SK-N-SH (cell line): Measurements from ENCODE around the gene ING1. TPM values are rescaled to one million over a fixed set of nuclear protein-coding genes. Genes with fewer than 3 reads are reported as not detected.
"Not testable (repeated sequence)": the region's sequence is repeated elsewhere in the genome, so short reads cannot be mapped to it uniquely, and the experiment has no call there.

ENCODE experiments used
- CTCF ChIA-PET: fragments of 300-600, 350-600 bp; formaldehyde crosslinking; extraction: SDS; loops from one replicate; lab custom pipeline; 2021; lab: Yijun Ruan, JAX
- POLR2A ChIA-PET: fragments of 350-600 bp; sonication (Branson Sonifier 250); formaldehyde crosslinking; extraction: SDS; loops from one replicate; lab custom pipeline; 2020; ENCODE audit warnings: antibody characterized with exemption, inconsistent platforms; lab: Yijun Ruan, JAX
- DNase-seq: peaks from one replicate; pipeline ENCODE4 v3.0.0; 2012
- H2AFZ ChIP-seq: fragments of 200-600 bp; sonication (generic); 2 replicates; pipeline ENCODE4 v1.8.1; 2016; ENCODE audit warnings: antibody characterized with exemption, mild to moderate bottlenecking, low read depth
- H3F3A ChIP-seq: fragments of 200-600 bp; sonication (generic); replicated peaks from 2 replicates; pipeline ENCODE3; 2016; ENCODE audit warnings: antibody characterized with exemption, mild to moderate bottlenecking; ENCODE audit not compliant: insufficient read depth
- H3K27ac ChIP-seq, 2 experiments: fragments of 200-500 bp in 1 of 2; fragments of 200-600 bp in 1 of 2; sonication (Bioruptor generic) in 1 of 2; sonication (generic), shearing (Covaris generic) in 1 of 2; 2 replicates each; pipeline versions ENCODE4 v1.5.1 to v1.6.1; 2014 to 2016; ENCODE audit warnings: low read depth in 2 of 2, inconsistent platforms in 1 of 2, low read length in 1 of 2, mild to moderate bottlenecking in 1 of 2, mixed read lengths in 1 of 2
- H3K27me3 ChIP-seq: fragments of 200-600 bp; sonication (generic), shearing (Covaris generic); 2 replicates; pipeline ENCODE4 v1.6.1; 2016; ENCODE audit warnings: mixed run types; ENCODE audit not compliant: insufficient read depth
- H3K36me3 ChIP-seq, 2 experiments: fragments of 200-500 bp in 1 of 2; fragments of 200-600 bp in 1 of 2; sonication (Bioruptor generic) in 1 of 2; sonication (generic) in 1 of 2; replicated peaks in 1 of 2; 2 replicates each; pipeline versions ENCODE3 to v1.5.1; 2014 to 2016; ENCODE audit warnings: low read length in 1 of 2, mild to moderate bottlenecking in 1 of 2; ENCODE audit not compliant: insufficient read depth in 2 of 2, control insufficient read depth in 1 of 2
- H3K4me1 ChIP-seq, 2 experiments: fragments of 200-500 bp in 1 of 2; fragments of 200-600 bp in 1 of 2; sonication (Bioruptor generic) in 1 of 2; sonication (generic), shearing (Covaris generic) in 1 of 2; 2 replicates each; pipeline versions ENCODE4 v1.5.1 to v1.6.1; 2014 to 2016; ENCODE audit warnings: low read depth in 1 of 2, low read length in 1 of 2, mixed run types in 1 of 2; ENCODE audit not compliant: insufficient read depth in 2 of 2, control insufficient read depth in 1 of 2
- H3K4me2 ChIP-seq: fragments of 200-600 bp; sonication (generic), shearing (Covaris generic); 2 replicates; pipeline ENCODE4 v1.6.1; 2017; ENCODE audit warnings: mixed run types
- H3K4me3 ChIP-seq, 2 experiments: fragments of 200-500 bp in 1 of 2; fragments of 200-600 bp in 1 of 2; sonication (Bioruptor generic) in 1 of 2; sonication (generic), shearing (Covaris generic) in 1 of 2; 2 replicates each; pipeline versions ENCODE4 v1.5.1 to v1.8.1; 2014 to 2016; ENCODE audit warnings: low read depth in 2 of 2, inconsistent platforms in 1 of 2, low read length in 1 of 2, mild to moderate bottlenecking in 1 of 2, mixed read lengths in 1 of 2, moderate library complexity in 1 of 2
- H3K79me2 ChIP-seq: fragments of 200-600 bp; sonication (generic); 2 replicates; pipeline ENCODE4 v1.8.1; 2017; ENCODE audit warnings: mild to moderate bottlenecking; ENCODE audit not compliant: insufficient read depth
- H3K9ac ChIP-seq: fragments of 200-600 bp; sonication (generic); 2 replicates; pipeline ENCODE4 v1.6.1; 2017; ENCODE audit warnings: mixed run types
- H3K9me2 ChIP-seq: fragments of 200-600 bp; sonication (generic); 2 replicates; pipeline ENCODE4 v1.6.1; 2017; ENCODE audit warnings: mixed run types
- H3K9me3 ChIP-seq: fragments of 200-600 bp; sonication (generic); 2 replicates; pipeline ENCODE4 v1.6.1; 2017; ENCODE audit warnings: mixed run types, mild to moderate bottlenecking, moderate library complexity
- H4K20me1 ChIP-seq: fragments of 200-600 bp; sonication (generic); 2 replicates; pipeline ENCODE4 v1.6.1; 2017; ENCODE audit warnings: mild to moderate bottlenecking, mixed run types; ENCODE audit not compliant: insufficient read depth
- FOSL2 ChIP-seq: IDR thresholded peaks from 2 replicates; pipeline ENCODE4 v1.4.0; 2012; ENCODE audit warnings: low read depth, mild to moderate bottlenecking, moderate library complexity, borderline replicate concordance
- GATA2 ChIP-seq: sonication (generic); formaldehyde crosslinking; IDR thresholded peaks from 2 replicates; pipeline ENCODE4 v1.5.0; 2020; ENCODE audit warnings: mild to moderate bottlenecking, missing genetic modification reagents
- JUND ChIP-seq: IDR thresholded peaks from 2 replicates; pipeline ENCODE4 v1.4.0; 2012
- MEF2A ChIP-seq: IDR thresholded peaks from 2 replicates; pipeline ENCODE4 v1.4.0; 2012; ENCODE audit warnings: low read depth, borderline replicate concordance
- NFIC ChIP-seq: IDR thresholded peaks from 2 replicates; pipeline ENCODE4 v1.4.0; 2012; ENCODE audit warnings: borderline replicate concordance
- NRF1 ChIP-seq: IDR thresholded peaks from 2 replicates; pipeline ENCODE4 v1.6.1; 2012; ENCODE audit warnings: low read depth, mild to moderate bottlenecking, low read length
- RAD21 ChIP-seq: IDR thresholded peaks from 2 replicates; pipeline ENCODE4 v1.6.1; 2012; ENCODE audit warnings: mild to moderate bottlenecking, low read length
- RFX5 ChIP-seq: IDR thresholded peaks from 2 replicates; pipeline ENCODE4 v1.6.1; 2012; ENCODE audit warnings: mild to moderate bottlenecking, improper control_type of control experiment, low read length
- RXRA ChIP-seq: IDR thresholded peaks from 2 replicates; pipeline ENCODE4 v1.4.0; 2012; ENCODE audit warnings: low read depth, mild to moderate bottlenecking, borderline replicate concordance
- SIN3A ChIP-seq: IDR thresholded peaks from 2 replicates; pipeline ENCODE4 v1.6.1; 2012; ENCODE audit warnings: low read depth, mild to moderate bottlenecking, low read length, moderate library complexity, borderline replicate concordance
- SMC3 ChIP-seq: IDR thresholded peaks from 2 replicates; pipeline ENCODE4 v1.6.1; 2012; ENCODE audit warnings: low read depth, low read length, improper control_type of control experiment
- TCF12 ChIP-seq: IDR thresholded peaks from 2 replicates; pipeline ENCODE4 v1.4.0; 2012
- TEAD4 ChIP-seq: IDR thresholded peaks from 2 replicates; pipeline ENCODE4 v1.4.0; 2012; ENCODE audit warnings: mild to moderate bottlenecking, borderline replicate concordance; ENCODE audit not compliant: insufficient read depth
- YY1 ChIP-seq: IDR thresholded peaks from 2 replicates; pipeline ENCODE4 v1.4.0; 2012; ENCODE audit warnings: low read depth, mild to moderate bottlenecking
- ZBTB33 ChIP-seq: IDR thresholded peaks from 2 replicates; pipeline ENCODE4 v1.4.0; 2012; ENCODE audit warnings: low read depth, borderline replicate concordance
- WGBS: methylation state at CpG from one replicate; pipeline ENCODE4 v1.1.6; 2017; ENCODE audit warnings: low lambda C conversion rate; 5-methylcytosine and 5-hydroxymethylcytosine counted together
- polyA plus RNA-seq, 3 experiments: library from polyadenylated mRNA; depleted of rRNA; stranded (reverse); fragments of >200 nt; gene quantifications; 2 replicates each; pipeline ENCODE4 v1.2.3, GENCODE V29; 2012
- TF ChIP-seq, protein P1 (sequence below): fragments of 150-350 bp; IDR thresholded peaks from 2 replicates; pipeline ENCODE4 v1.6.1; 2016; ENCODE audit warnings: mild to moderate bottlenecking, low read depth, low read length
- TF ChIP-seq, protein P2 (sequence below): fragments of 150-350 bp; IDR thresholded peaks from 2 replicates; pipeline ENCODE4 v1.6.1; 2017; ENCODE audit warnings: antibody characterized with exemption, low read length, low read depth, borderline replicate concordance

The ING1 gene
- polyA plus RNA-seq, 1 of the 3 experiments (the other 2 are of a cell fraction): 25.4 TPM

GRCh38 chr13:110669036-110669435, 44.5 kb upstream of the ING1 start:
- H3K36me3 ChIP-seq: peaks cover 46 to 48% of the 10 kb centered on the region in 2 experiments
- no peaks in the 10 kb centered on the region for H3K4me1 ChIP-seq
- POLR2A ChIA-PET: no interaction called here

DNA sequence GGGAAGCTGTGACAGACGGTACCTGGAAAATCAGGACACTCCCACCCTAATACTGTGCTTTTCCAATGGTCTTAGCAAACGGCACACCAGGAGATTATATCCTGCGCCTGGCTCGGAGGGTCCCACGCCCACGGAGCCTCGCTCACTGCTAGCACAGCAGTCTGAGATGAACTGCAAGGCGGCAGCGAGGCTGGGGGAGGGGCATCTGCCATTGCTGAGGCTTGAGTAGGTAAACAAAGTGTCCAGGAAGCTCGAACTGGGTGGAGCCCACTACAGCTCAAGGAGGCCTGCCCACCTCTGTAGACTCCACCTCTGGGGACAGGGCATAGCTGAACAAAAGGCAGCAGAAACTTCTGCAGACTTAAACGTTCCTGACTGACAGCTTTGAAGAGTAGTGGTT, 43.7 kb upstream of the ING1 start:
- 95% methylated on average over 11 of the region's 11 CpGs for WGBS
- CTCF ChIA-PET: not testable (repeated sequence)

More at GRCh38 chr13:110669036-110669435, 44.5 kb upstream of the ING1 start:
- no peak overlapping the region for H2AFZ ChIP-seq
- DNase-seq: no peak
- H3K4me3 ChIP-seq: no peak overlapping the region
- H3K79me2 ChIP-seq: peaks cover 23% of the 10 kb centered on the region; the same call in 1 of the 2 replicates
- CTCF ChIA-PET: interaction anchor here (0.6 kb wide), 1 partner anchor 47 kb away, joined by 3 read pairs; no protein-coding TSS in a partner anchor
- H3K9me2 ChIP-seq: no peaks in the 10 kb centered on the region
- no peak overlapping the region for H3K4me2 ChIP-seq
- no peak overlapping the region for H3K27ac ChIP-seq
- 92% methylated on average over 9 of the region's 9 CpGs for WGBS
- H3K27me3 ChIP-seq: no peaks in the 10 kb centered on the region
- no peaks in the 10 kb centered on the region for H4K20me1 ChIP-seq
- no peak for TF ChIP-seq JUND
- TF ChIP-seq NFIC: no peak
- TF ChIP-seq TEAD4: no peak
- no peak for TF ChIP-seq ZBTB33
- TF ChIP-seq MEF2A: no peak
- TF ChIP-seq GATA2 (CRISPR knock-in tag): no peak
- no peaks in the 10 kb centered on the region for H3K9me3 ChIP-seq
- no peak overlapping the region for H3K9ac ChIP-seq
- no peaks in the 10 kb centered on the region for H3F3A ChIP-seq

GRCh38 chr13:110676595-110677587, 36.6 kb upstream of the ING1 start:
- H3K27ac ChIP-seq: no peak overlapping the region
- no peaks in the 10 kb centered on the region for H3K9me3 ChIP-seq
- H3K4me1 ChIP-seq: no peaks in the 10 kb centered on the region
- no peaks in the 10 kb centered on the region for H3K9me2 ChIP-seq
- no peak overlapping the region for H3K9ac ChIP-seq
- H4K20me1 ChIP-seq: no peaks in the 10 kb centered on the region
- TF ChIP-seq TCF12 (no peak), RXRA (no peak), TEAD4 (no peak), RFX5 (no peak), RAD21 (no peak), FOSL2 (no peak), SMC3 (no peak), YY1 (no peak), NFIC (no peak), SIN3A (no peak), NRF1 (no peak)
- TF ChIP-seq, protein P1, sequence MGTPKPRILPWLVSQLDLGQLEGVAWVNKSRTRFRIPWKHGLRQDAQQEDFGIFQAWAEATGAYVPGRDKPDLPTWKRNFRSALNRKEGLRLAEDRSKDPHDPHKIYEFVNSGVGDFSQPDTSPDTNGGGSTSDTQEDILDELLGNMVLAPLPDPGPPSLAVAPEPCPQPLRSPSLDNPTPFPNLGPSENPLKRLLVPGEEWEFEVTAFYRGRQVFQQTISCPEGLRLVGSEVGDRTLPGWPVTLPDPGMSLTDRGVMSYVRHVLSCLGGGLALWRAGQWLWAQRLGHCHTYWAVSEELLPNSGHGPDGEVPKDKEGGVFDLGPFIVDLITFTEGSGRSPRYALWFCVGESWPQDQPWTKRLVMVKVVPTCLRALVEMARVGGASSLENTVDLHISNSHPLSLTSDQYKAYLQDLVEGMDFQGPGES: no peak
- TF ChIP-seq, protein P2, sequence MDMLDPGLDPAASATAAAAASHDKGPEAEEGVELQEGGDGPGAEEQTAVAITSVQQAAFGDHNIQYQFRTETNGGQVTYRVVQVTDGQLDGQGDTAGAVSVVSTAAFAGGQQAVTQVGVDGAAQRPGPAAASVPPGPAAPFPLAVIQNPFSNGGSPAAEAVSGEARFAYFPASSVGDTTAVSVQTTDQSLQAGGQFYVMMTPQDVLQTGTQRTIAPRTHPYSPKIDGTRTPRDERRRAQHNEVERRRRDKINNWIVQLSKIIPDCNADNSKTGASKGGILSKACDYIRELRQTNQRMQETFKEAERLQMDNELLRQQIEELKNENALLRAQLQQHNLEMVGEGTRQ: no peak
- TF ChIP-seq, all 33 proteins: peak for 0
- H3K27me3 ChIP-seq: no peaks in the 10 kb centered on the region
- no peak overlapping the region for H2AFZ ChIP-seq
- POLR2A ChIA-PET: no interaction called here
- H3F3A ChIP-seq: no peaks in the 10 kb centered on the region
- no peak overlapping the region for H3K4me3 ChIP-seq
- CTCF ChIA-PET: no interaction called here
- DNase-seq: no peak
- no peak overlapping the region for H3K4me2 ChIP-seq
- H3K79me2 ChIP-seq: peaks cover 13% of the 10 kb centered on the region; the same call in 1 of the 2 replicates
- 95% methylated on average over 16 of the region's 28 CpGs for WGBS
- H3K36me3 ChIP-seq: peaks cover 16 to 35% of the 10 kb centered on the region in 2 experiments

More for the DNA sequence above, 43.7 kb upstream of the ING1 start:
- H3K4me2 ChIP-seq, H3K27me3 ChIP-seq, H3K9ac ChIP-seq, POLR2A ChIA-PET, H4K20me1 ChIP-seq, H3K9me3 ChIP-seq, H3F3A ChIP-seq, H3K27ac ChIP-seq, H3K4me1 ChIP-seq, H3K9me2 ChIP-seq, H2AFZ ChIP-seq, DNase-seq, H3K4me3 ChIP-seq: not testable (repeated sequence)
- H3K79me2 ChIP-seq: peaks cover 23% of the 10 kb centered on the region; the same call in 1 of the 2 replicates
- H3K36me3 ChIP-seq: peaks cover 42 to 46% of the 10 kb centered on the region in 2 experiments
